Mesenchymal stem cell (in vitro differentiated cells and primary cell): ENCODE results near the gene CNOT6.

Experiments
- DNase-seq: peaks from one replicate; pipeline ENCODE4 v3.0.0-alpha.2; 2013
- H2AFZ ChIP-seq: one replicate; pipeline ENCODE4 v1.6.1; 2013; ENCODE audit warnings: low read depth, mild to moderate bottlenecking, control low read depth, inconsistent platforms, low read length, moderate library complexity
- H2AK5ac ChIP-seq: 2 replicates; pipeline ENCODE4 v1.6.1; 2013; ENCODE audit warnings: low read length, moderate library complexity, mild to moderate bottlenecking, inconsistent platforms; ENCODE audit not compliant: severe bottlenecking
- H2BK120ac ChIP-seq: one replicate; pipeline ENCODE4 v1.6.1; 2013; ENCODE audit warnings: low read depth, mild to moderate bottlenecking, inconsistent platforms, low read length, moderate library complexity
- H2BK12ac ChIP-seq, 2 experiments: one replicate each; pipeline ENCODE4 v1.6.1; 2013; ENCODE audit warnings: inconsistent platforms in 2 of 2, low read length in 2 of 2, mild to moderate bottlenecking in 2 of 2, moderate library complexity in 2 of 2, control low read depth in 1 of 2
- H2BK15ac ChIP-seq: one replicate; pipeline ENCODE4 v1.6.1; 2013; ENCODE audit warnings: mild to moderate bottlenecking, low read depth, inconsistent platforms; ENCODE audit not compliant: poor library complexity, severe bottlenecking
- H2BK5ac ChIP-seq: 2 replicates; pipeline ENCODE4 v1.6.1; 2013; ENCODE audit warnings: low read depth, mild to moderate bottlenecking, low read length, control low read depth, inconsistent platforms; ENCODE audit not compliant: poor library complexity, severe bottlenecking
- H3K14ac ChIP-seq, 2 experiments: one replicate each; pipeline ENCODE4 v1.6.1; 2013; ENCODE audit warnings: inconsistent platforms in 2 of 2, low read length in 2 of 2, control low read depth in 1 of 2, mild to moderate bottlenecking in 1 of 2, moderate library complexity in 1 of 2
- H3K18ac ChIP-seq, 2 experiments: one replicate each; pipeline ENCODE4 v1.6.1; 2013; ENCODE audit warnings: inconsistent platforms in 2 of 2, low read length in 2 of 2, control low read depth in 1 of 2, low read depth in 1 of 2, mild to moderate bottlenecking in 1 of 2
- H3K23ac ChIP-seq, 2 experiments: one replicate each; pipeline ENCODE4 v1.6.1; 2013; ENCODE audit warnings: inconsistent platforms in 2 of 2, low read length in 2 of 2, mild to moderate bottlenecking in 2 of 2, moderate library complexity in 2 of 2, control low read depth in 1 of 2
- H3K27ac ChIP-seq: 2 replicates; pipeline ENCODE4 v1.5.1; 2013; ENCODE audit warnings: mild to moderate bottlenecking, moderate library complexity, low read length, control low read depth, inconsistent platforms; ENCODE audit not compliant: poor library complexity, severe bottlenecking
- H3K27me3 ChIP-seq, 2 experiments: 2 replicates each; pipeline versions ENCODE4 v1.6.1 to v1.7.0; 2013; ENCODE audit warnings: low read length in 2 of 2, mild to moderate bottlenecking in 2 of 2, moderate library complexity in 2 of 2, control low read depth in 1 of 2, inconsistent platforms in 1 of 2; ENCODE audit not compliant: control insufficient read depth in 1 of 2, insufficient read depth in 1 of 2
- H3K36me3 ChIP-seq, 2 experiments: 2 replicates each; pipeline versions ENCODE4 v1.6.1 to v1.7.0; 2013; ENCODE audit warnings: low read length in 2 of 2, control low read depth in 1 of 2, inconsistent platforms in 1 of 2, low read depth in 1 of 2, mild to moderate bottlenecking in 1 of 2; ENCODE audit not compliant: insufficient read depth in 2 of 2, control insufficient read depth in 1 of 2
- H3K4ac ChIP-seq, 2 experiments: one replicate each; pipeline ENCODE4 v1.6.1; 2013; ENCODE audit warnings: inconsistent platforms in 2 of 2, low read length in 2 of 2, mild to moderate bottlenecking in 2 of 2, moderate library complexity in 2 of 2, control low read depth in 1 of 2, low read depth in 1 of 2
- H3K4me1 ChIP-seq: 2 replicates; pipeline ENCODE4 v1.6.1; 2013; ENCODE audit warnings: low read depth, low read length, control low read depth; ENCODE audit not compliant: control insufficient read depth, insufficient read depth
- H3K4me2 ChIP-seq: 2 replicates; pipeline ENCODE4 v1.6.1; 2013; ENCODE audit warnings: low read length, mild to moderate bottlenecking, inconsistent platforms; ENCODE audit not compliant: poor library complexity, severe bottlenecking
- H3K4me3 ChIP-seq, 2 experiments: 2 replicates each; pipeline versions ENCODE4 v1.5.1 to v1.7.0; 2013; ENCODE audit warnings: low read length in 2 of 2, mild to moderate bottlenecking in 2 of 2, control low read depth in 1 of 2, low read depth in 1 of 2; ENCODE audit not compliant: insufficient read depth in 1 of 2
- H3K79me1 ChIP-seq: replicated peaks from 2 replicates; pipeline ENCODE4 v1.6.1; 2013; ENCODE audit warnings: mild to moderate bottlenecking, control low read depth, low read length, inconsistent platforms; ENCODE audit not compliant: poor library complexity, severe bottlenecking
- H3K9ac ChIP-seq: 2 replicates; pipeline ENCODE4 v1.7.0; 2013; ENCODE audit warnings: mild to moderate bottlenecking, low read length, moderate library complexity
- H3K9me3 ChIP-seq: 2 replicates; pipeline ENCODE4 v1.7.0; 2013; ENCODE audit warnings: mild to moderate bottlenecking, low read length; ENCODE audit not compliant: control insufficient read depth
- H4K8ac ChIP-seq: one replicate; pipeline ENCODE4 v1.6.1; 2013; ENCODE audit warnings: inconsistent platforms, mild to moderate bottlenecking, low read length, moderate library complexity
- H4K91ac ChIP-seq: one replicate; pipeline ENCODE4 v1.6.1; 2013; ENCODE audit warnings: mild to moderate bottlenecking, low read length, inconsistent platforms
- WGBS: methylation state at CpG from one replicate; pipeline ENCODE4 v1.1.7; 2013; ENCODE audit warnings: mixed read lengths; 5-methylcytosine and 5-hydroxymethylcytosine counted together

Gene CNOT6

DNA sequence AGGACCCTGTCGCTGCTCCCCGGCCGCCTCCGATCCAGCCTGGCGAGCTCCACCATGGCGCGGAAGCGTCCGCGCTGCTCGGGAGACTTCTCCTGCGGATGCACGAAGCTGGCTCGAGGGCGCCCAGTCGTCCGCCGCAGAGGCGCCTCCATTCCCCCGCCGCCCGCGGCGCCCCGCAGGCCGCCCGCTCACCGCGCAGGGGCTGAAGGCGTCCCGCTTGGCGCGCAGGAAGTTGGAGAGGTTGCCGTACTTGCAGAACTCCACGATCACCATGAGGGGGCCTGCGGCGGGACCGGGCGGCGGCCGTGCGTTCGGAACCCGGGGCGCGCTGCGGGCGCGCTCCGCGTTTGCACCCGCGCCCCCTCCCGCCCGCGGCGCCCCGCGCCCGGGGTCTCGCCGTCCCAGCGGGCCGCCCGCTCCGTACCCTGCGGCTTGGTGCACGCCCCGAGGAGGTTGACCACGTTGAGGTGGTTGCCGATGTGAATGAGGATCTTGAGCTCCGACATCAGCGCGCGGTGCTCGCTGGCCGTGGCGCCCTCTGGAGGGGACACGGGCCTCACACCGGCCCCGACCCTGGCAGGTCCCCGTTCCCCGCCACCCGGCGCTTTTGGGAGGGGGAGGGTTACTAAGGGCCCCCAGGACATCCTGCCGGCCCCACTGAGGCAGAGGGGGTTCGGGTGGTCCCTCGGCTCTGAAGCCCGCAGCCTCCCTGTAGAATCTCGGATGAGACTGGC lies 124.8 kb downstream of the CNOT6 start:
- H3K23ac ChIP-seq: no peak overlapping the region

DNA sequence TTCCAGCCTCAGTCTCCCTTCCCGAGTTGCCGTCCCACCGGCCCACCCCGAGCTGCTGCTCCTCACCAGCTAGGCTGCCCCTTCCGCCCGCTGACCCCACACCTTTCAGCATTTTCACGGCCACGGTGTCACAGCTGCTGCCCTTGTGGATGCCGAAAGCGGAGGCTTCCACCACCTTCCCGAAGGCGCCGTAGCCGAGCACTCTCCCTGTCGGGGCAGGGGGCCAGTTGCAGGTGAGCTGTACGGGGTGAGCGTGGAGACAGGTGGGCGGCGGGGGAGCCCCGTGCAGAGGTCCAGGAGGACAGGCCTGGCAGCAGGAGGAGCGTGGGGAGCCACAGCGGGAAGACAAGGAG lies 125.4 kb downstream of the CNOT6 start:
- H3K23ac ChIP-seq: no peak overlapping the region
- no peak overlapping the region for H3K9ac ChIP-seq
- H3K9me3 ChIP-seq: no peaks in the 10 kb centered on the region
- no peak overlapping the region for H2AFZ ChIP-seq
- no peak overlapping the region for H3K27ac ChIP-seq
- H3K36me3 ChIP-seq: no peaks in the 10 kb centered on the region
- H3K79me1 ChIP-seq: no peaks in the 10 kb centered on the region
- H4K91ac ChIP-seq: no peak overlapping the region
- H2BK120ac ChIP-seq: no peak overlapping the region
- WGBS: 85% methylated on average over 22 of the region's 22 CpGs
- no peak for DNase-seq
- H2AK5ac ChIP-seq: no peak overlapping the region
- no peak overlapping the region for H3K18ac ChIP-seq
- H3K27me3 ChIP-seq: peaks cover 20 to 28% of the 10 kb centered on the region in 2 experiments
- peaks cover 15% of the 10 kb centered on the region for H3K4me1 ChIP-seq
- H2BK15ac ChIP-seq: no peak overlapping the region
- no peak overlapping the region for H2BK5ac ChIP-seq
- H4K8ac ChIP-seq: no peak overlapping the region
- H3K4me2 ChIP-seq: no peak overlapping the region
- H3K4me3 ChIP-seq: no peak overlapping the region
- H2BK12ac ChIP-seq: no peak overlapping the region
- H3K4ac ChIP-seq: no peak overlapping the region
- no peak overlapping the region for H3K14ac ChIP-seq

More for the DNA sequence above, 124.8 kb downstream of the CNOT6 start:
- H2AFZ ChIP-seq: no peak overlapping the region
- H3K27ac ChIP-seq: no peak overlapping the region
- H3K4me3 ChIP-seq: peak overlapping the region; percentile 47 to 51
- WGBS: 3% methylated on average over 37 of the region's 90 CpGs
- H3K9ac ChIP-seq: no peak overlapping the region
- H4K8ac ChIP-seq: no peak overlapping the region
- H4K91ac ChIP-seq: no peak overlapping the region
- H3K14ac ChIP-seq: no peak overlapping the region
- no peaks in the 10 kb centered on the region for H3K9me3 ChIP-seq
- no peaks in the 10 kb centered on the region for H3K79me1 ChIP-seq
- no peak overlapping the region for H2BK5ac ChIP-seq
- no peak overlapping the region for H2BK120ac ChIP-seq
- no peak overlapping the region for H2AK5ac ChIP-seq
- H3K4ac ChIP-seq: no peak overlapping the region
- no peak overlapping the region for H2BK15ac ChIP-seq
- H2BK12ac ChIP-seq: no peak overlapping the region
- H3K4me2 ChIP-seq: peak overlapping the region; percentile 91
- H3K18ac ChIP-seq: no peak overlapping the region
- H3K27me3 ChIP-seq: peaks cover 20 to 28% of the 10 kb centered on the region in 2 experiments
- peak; percentile 48 for DNase-seq
- no peaks in the 10 kb centered on the region for H3K36me3 ChIP-seq
- peaks cover 15% of the 10 kb centered on the region for H3K4me1 ChIP-seq

DNA sequence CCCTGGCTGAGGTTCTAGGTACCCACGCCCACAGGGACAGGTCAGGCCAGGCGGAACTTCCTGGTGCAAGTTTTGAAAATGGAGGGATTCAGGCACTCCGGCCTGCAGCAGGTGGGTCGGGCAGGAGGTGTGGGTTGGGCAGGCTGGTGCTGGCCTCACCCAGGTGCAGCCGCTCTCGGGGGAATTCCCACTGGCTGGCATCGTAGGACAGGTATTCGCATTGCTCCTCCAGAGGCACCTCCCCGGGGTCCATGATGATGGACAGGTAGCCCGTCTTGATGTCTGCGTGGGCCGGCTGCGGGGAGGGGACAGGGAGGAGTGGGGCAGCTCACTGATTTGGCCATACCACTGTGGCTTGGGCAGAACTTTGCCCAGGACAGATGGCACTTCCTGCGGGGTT lies 125.8 kb downstream of the CNOT6 start:
- Histone ChIP-seq H3K4me2 (no peak overlapping the region), H3K79me1 (no peaks in the 10 kb centered on the region), H3K27ac (no peak overlapping the region), H2BK120ac (no peak overlapping the region), H2BK5ac (no peak overlapping the region), H3K14ac (no peak overlapping the region), H2BK15ac (no peak overlapping the region), H4K91ac (no peak overlapping the region), H2BK12ac (no peak overlapping the region), H4K8ac (no peak overlapping the region), H3K23ac (no peak overlapping the region), H3K36me3 (no peaks in the 10 kb centered on the region), H3K4me1 (peaks cover 15% of the 10 kb centered on the region), H3K4me3 (no peak overlapping the region), H3K9me3 (no peaks in the 10 kb centered on the region), H3K27me3 (peaks cover 20 to 30% of the 10 kb centered on the region in 2 experiments), H2AK5ac (no peak overlapping the region), H3K4ac (no peak overlapping the region), H3K9ac (no peak overlapping the region), H2AFZ (no peak overlapping the region), H3K18ac (no peak overlapping the region)
- no peak for DNase-seq
- 93% methylated on average over 14 of the region's 14 CpGs for WGBS

DNA sequence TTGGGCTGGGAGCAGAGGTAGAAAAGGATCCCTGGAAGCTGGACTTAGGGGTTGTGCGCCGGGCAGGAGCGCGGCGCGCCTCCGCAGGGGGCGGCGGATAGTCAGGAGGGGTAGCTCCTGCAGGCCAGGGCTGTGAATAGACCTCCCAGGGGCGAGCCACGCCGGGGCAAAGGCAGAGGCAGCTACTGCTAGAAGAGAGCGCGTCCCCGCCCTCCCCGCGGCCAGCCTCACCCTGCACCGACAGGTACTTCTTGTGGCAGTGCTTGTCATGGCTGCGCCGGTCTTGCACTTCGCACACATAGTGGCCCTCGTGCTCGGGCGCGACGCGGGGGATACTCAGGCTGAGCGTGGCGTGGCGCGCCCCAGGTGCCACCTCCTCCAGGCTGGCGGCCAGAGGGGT lies 127.1 kb downstream of the CNOT6 start:
- H2AK5ac ChIP-seq: no peak overlapping the region
- no peak overlapping the region for H4K91ac ChIP-seq
- H3K9ac ChIP-seq: no peak overlapping the region
- H2BK15ac ChIP-seq: no peak overlapping the region
- no peak overlapping the region for H3K4me3 ChIP-seq
- H3K79me1 ChIP-seq: no peaks in the 10 kb centered on the region
- H2BK120ac ChIP-seq: no peak overlapping the region
- no peak overlapping the region for H4K8ac ChIP-seq
- no peak overlapping the region for H2BK12ac ChIP-seq
- peaks cover 18 to 39% of the 10 kb centered on the region in 2 experiments for H3K27me3 ChIP-seq
- no peak overlapping the region for H3K4me2 ChIP-seq
- H2AFZ ChIP-seq: no peak overlapping the region
- peaks cover 15% of the 10 kb centered on the region for H3K4me1 ChIP-seq
- no peak overlapping the region for H3K4ac ChIP-seq
- no peak overlapping the region for H3K23ac ChIP-seq
- no peak overlapping the region for H2BK5ac ChIP-seq
- DNase-seq: no peak
- no peak overlapping the region for H3K14ac ChIP-seq
- 95% methylated on average over 32 of the region's 32 CpGs for WGBS
- H3K18ac ChIP-seq: no peak overlapping the region
- no peaks in the 10 kb centered on the region for H3K9me3 ChIP-seq
- H3K36me3 ChIP-seq: no peaks in the 10 kb centered on the region
- H3K27ac ChIP-seq: no peak overlapping the region
